Suprapubic skin (tissue), 4 donors: ENCODE results near the gene MXD4. TPM values are rescaled to one million over a fixed set of nuclear protein-coding genes. Genes with fewer than 3 reads are reported as not detected.

Experiments used
- DNase-seq, 2 donors: peaks; one replicate each; pipeline ENCODE4 v3.0.0-alpha.2; 2019; ENCODE audit warnings: low spot score in 2 of 2
- H3K27ac ChIP-seq: fragments of 200-600 bp; sonication (generic); one replicate; pipeline ENCODE4 v1.5.1; 2019
- H3K27me3 ChIP-seq: fragments of 200-600 bp; sonication (generic); one replicate; pipeline ENCODE4 v1.5.1; 2019
- H3K36me3 ChIP-seq: fragments of 200-600 bp; sonication (generic); one replicate; pipeline ENCODE4 v1.5.1; 2019
- H3K4me1 ChIP-seq: fragments of 200-600 bp; sonication (generic); one replicate; pipeline ENCODE4 v1.5.1; 2019
- H3K4me3 ChIP-seq: fragments of 200-600 bp; sonication (generic); one replicate; pipeline ENCODE4 v1.5.1; 2019; ENCODE audit warnings: mild to moderate bottlenecking
- H3K9me3 ChIP-seq: fragments of 200-600 bp; sonication (generic); one replicate; pipeline ENCODE4 v1.5.1; 2019
- EP300 ChIP-seq: sonication (generic); formaldehyde crosslinking; IDR thresholded peaks from one replicate; pipeline ENCODE4 v1.6.1; 2017; ENCODE audit warnings: antibody characterized with exemption
- POLR2A ChIP-seq, 2 donors: fragments of 450-650 bp; IDR thresholded peaks; one replicate each; pipeline ENCODE4 v1.6.1; 2017; ENCODE audit warnings: antibody characterized with exemption in 2 of 2, mild to moderate bottlenecking in 2 of 2, moderate library complexity in 2 of 2
- POLR2AphosphoS5 ChIP-seq, 3 donors: sonication (generic); formaldehyde crosslinking; IDR thresholded peaks; one replicate each; pipeline ENCODE4 v1.6.1; 2017; ENCODE audit warnings: antibody characterized with exemption in 3 of 3
- WGBS: methylation state at CpG from one replicate; pipeline ENCODE4 v1.1.5; 2018; 5-methylcytosine and 5-hydroxymethylcytosine counted together
- total RNA-seq, 4 donors: library from RNA; depleted of rRNA; stranded (reverse); fragments of >200 nt; gene quantifications; one replicate each; pipeline ENCODE4 v1.1.0, GENCODE V29; 2016
- TF ChIP-seq, protein P1 (sequence below), 2 donors: fragments of 200-600 bp in 1 of 2; fragments of 450-650 bp in 1 of 2; sonication (generic) in 1 of 2; IDR thresholded peaks; one replicate each; pipeline ENCODE4 v1.5.1; 2016 to 2019; ENCODE audit warnings: antibody characterized with exemption in 2 of 2, mild to moderate bottlenecking in 1 of 2, moderate library complexity in 1 of 2

MXD4 gene
- total RNA-seq, 4 donors from 2014 or later, result 52.8 to 76.8 (median 63.3) TPM

DNA sequence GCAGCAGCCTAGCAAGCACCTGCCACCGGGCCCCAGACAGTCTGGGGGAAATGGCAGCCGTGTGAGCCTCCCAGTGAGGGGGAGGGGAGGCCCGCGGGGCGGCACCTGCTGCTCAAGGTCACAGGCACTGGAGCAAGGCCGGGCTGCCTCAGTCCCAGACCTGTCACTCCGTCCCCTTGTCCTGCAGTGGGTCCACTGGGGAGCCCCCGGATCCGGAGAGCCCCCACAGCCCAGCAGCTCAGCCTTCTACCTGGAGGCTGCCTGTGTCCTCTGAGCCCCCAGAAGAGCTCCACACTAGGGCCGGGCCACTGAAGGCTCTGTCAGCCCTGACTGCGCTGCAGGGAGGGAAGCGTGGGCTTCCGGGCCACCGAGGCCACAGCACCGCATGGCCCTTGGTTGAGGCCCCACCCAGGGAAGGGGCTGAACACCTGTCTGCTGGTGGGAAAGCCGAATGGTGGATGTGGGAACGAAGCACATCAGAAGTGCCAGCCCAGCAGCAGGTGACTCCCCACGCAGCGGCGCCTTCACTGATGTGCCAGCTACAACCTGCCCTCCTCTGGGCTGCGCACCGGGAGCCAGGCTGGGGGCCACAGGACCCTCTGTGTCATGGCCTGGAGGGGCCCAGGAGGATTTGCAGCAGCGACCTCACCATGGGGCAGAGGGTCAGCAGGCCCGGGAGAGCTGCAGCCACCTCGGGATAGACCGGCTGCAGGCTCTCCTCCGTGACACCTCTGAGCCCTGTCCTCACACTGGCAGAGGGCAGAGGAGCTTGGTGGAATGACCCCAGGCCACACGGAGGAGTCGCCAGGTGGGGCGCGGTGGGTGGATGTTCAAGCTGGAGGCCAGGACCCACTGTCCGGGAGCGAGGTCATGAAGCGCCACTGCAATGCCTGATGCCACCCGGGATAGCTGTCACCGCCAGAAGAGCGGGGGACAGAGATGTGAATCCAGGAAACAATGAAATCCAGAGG, 35.0 kb upstream of the MXD4 start:
- WGBS, result 94% methylated on average over 22 of the region's 37 CpGs
- DNase-seq, result peak; percentile 56 to 65
- TF ChIP-seq, protein P1, sequence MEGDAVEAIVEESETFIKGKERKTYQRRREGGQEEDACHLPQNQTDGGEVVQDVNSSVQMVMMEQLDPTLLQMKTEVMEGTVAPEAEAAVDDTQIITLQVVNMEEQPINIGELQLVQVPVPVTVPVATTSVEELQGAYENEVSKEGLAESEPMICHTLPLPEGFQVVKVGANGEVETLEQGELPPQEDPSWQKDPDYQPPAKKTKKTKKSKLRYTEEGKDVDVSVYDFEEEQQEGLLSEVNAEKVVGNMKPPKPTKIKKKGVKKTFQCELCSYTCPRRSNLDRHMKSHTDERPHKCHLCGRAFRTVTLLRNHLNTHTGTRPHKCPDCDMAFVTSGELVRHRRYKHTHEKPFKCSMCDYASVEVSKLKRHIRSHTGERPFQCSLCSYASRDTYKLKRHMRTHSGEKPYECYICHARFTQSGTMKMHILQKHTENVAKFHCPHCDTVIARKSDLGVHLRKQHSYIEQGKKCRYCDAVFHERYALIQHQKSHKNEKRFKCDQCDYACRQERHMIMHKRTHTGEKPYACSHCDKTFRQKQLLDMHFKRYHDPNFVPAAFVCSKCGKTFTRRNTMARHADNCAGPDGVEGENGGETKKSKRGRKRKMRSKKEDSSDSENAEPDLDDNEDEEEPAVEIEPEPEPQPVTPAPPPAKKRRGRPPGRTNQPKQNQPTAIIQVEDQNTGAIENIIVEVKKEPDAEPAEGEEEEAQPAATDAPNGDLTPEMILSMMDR (IDR thresholded peaks at IDR 0.05), result no peak
- no peak for TF ChIP-seq POLR2A (IDR thresholded peaks at IDR 0.05)
- H3K4me3 ChIP-seq, result no peak overlapping the region
- H3K27ac ChIP-seq, result no peak overlapping the region
- no peaks in the 10 kb centered on the region for H3K9me3 ChIP-seq
- H3K27me3 ChIP-seq, result no peaks in the 10 kb centered on the region
- no peaks in the 10 kb centered on the region for H3K36me3 ChIP-seq
- H3K4me1 ChIP-seq, result peaks cover 6% of the 10 kb centered on the region

DNA sequence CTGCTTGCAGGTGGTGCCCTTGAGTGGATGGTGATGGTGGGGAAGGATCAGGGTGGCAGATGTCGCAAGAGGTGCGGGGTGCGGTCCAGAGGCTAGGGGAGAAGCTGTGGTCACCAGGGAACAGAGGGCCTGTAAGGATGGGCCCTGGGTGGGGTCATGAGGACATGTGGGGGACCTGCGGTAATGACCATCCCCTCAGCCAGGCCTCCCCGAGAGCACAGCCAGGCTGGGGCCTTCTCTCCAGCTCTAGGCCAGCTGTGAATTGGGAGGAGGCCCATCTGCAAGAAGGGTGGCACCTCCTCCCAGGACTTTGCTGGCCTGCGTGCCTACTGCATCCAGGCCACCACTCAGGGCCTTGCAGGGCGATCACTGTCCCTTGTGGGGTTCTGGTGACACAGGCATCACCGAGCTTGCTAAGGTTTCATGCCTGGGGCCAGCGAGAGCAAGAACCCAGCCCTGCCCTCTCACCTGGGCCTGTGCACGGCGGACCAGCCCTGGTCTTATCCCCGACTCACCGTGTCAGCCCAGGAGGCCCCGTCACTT, 34.1 kb upstream of the MXD4 start:
- no peaks in the 10 kb centered on the region for H3K27me3 ChIP-seq
- no peaks in the 10 kb centered on the region for H3K9me3 ChIP-seq
- peaks cover 6% of the 10 kb centered on the region for H3K4me1 ChIP-seq
- DNase-seq, result peak; percentile 55 to 71
- H3K27ac ChIP-seq, result no peak overlapping the region
- H3K36me3 ChIP-seq, result no peaks in the 10 kb centered on the region
- TF ChIP-seq EP300 (no peak), POLR2AphosphoS5 (IDR thresholded peaks at IDR 0.05) (no peak), POLR2A (IDR thresholded peaks at IDR 0.05) (no peak)
- TF ChIP-seq, protein P1 (IDR thresholded peaks at IDR 0.05), result no peak
- H3K4me3 ChIP-seq, result no peak overlapping the region
- WGBS, result 94% methylated on average over 10 of the region's 14 CpGs

DNA sequence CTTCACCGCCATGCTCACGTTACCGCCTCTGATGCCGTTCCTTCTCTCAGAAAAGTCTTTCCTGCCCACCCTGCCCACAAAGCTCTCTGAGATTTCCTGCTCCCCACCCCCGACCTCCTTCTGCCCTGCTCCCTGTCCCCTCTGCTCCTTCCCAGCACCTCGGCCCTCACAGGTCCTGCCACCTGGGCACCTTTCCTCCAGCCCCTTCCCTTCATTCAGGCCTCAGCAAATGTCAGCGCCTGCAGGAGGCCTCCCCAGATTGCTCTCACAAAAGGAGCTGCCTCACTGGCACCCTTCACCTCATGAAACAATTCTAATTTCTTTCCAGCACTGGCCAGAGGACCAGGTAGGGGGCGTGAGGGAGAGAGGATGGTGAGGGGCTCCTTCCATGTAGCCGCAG, 33.6 kb upstream of the MXD4 start:
- no peaks in the 10 kb centered on the region for H3K27me3 ChIP-seq
- no peak overlapping the region for H3K27ac ChIP-seq
- TF ChIP-seq, protein P1 (IDR thresholded peaks at IDR 0.05), result no peak
- TF ChIP-seq EP300 (no peak), POLR2A (IDR thresholded peaks at IDR 0.05) (no peak), POLR2AphosphoS5 (IDR thresholded peaks at IDR 0.05) (no peak)
- WGBS, result 95% methylated on average over 9 of the region's 9 CpGs
- peaks cover 6% of the 10 kb centered on the region for H3K4me1 ChIP-seq
- no peaks in the 10 kb centered on the region for H3K36me3 ChIP-seq
- DNase-seq, result peak; percentile 32 to 50
- H3K9me3 ChIP-seq, result no peaks in the 10 kb centered on the region
- H3K4me3 ChIP-seq, result no peak overlapping the region

DNA sequence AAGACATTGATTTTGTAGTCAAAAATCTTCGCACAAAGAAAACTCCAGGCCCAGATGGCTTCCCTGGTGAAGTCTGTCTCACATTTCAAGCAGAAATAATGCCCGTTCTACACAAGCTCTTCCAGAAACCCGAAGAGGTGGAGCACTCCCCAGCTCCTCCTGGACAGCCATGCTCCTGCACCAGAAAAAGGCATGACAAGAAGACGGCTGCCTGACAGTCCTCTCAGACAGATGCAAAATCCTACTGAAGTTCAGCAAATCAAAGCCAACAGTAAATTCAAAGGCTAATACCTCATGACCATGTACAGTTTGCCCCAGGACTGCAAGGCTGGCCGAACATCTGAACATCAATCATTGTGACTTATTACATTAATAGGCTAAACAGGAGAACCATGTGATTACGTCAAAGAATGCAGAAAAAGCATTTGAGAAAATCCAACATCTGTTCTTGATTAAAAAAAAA, 30.8 kb upstream of the MXD4 start:
- Histone ChIP-seq H3K27ac (no peak overlapping the region), H3K4me3 (no peak overlapping the region), H3K36me3 (no peaks in the 10 kb centered on the region), H3K9me3 (no peaks in the 10 kb centered on the region), H3K4me1 (peaks cover 6% of the 10 kb centered on the region), H3K27me3 (no peaks in the 10 kb centered on the region)
- TF ChIP-seq EP300, result no peak
- no peak for TF ChIP-seq POLR2A (IDR thresholded peaks at IDR 0.05)
- TF ChIP-seq POLR2AphosphoS5 (IDR thresholded peaks at IDR 0.05), result no peak
- TF ChIP-seq, protein P1 (IDR thresholded peaks at IDR 0.05), result no peak
- 62% methylated on average over 6 of the region's 6 CpGs for WGBS
- peak in 1 of 2 donors; percentile 32 for DNase-seq
